Suprapubic skin (tissue), 4 donors: Measurements from ENCODE around the gene CFAP97D2. TPM values are rescaled to one million over a fixed set of nuclear protein-coding genes. Genes with fewer than 3 reads are reported as not detected.

Source experiments
- DNase-seq, 2 donors: peaks; one replicate each; pipeline ENCODE4 v3.0.0-alpha.2; 2019; ENCODE audit warnings: low spot score in 2 of 2
- H3K27ac ChIP-seq: fragments of 200-600 bp; sonication (generic); one replicate; pipeline ENCODE4 v1.5.1; 2019
- H3K27me3 ChIP-seq: fragments of 200-600 bp; sonication (generic); one replicate; pipeline ENCODE4 v1.5.1; 2019
- H3K36me3 ChIP-seq: fragments of 200-600 bp; sonication (generic); one replicate; pipeline ENCODE4 v1.5.1; 2019
- H3K4me1 ChIP-seq: fragments of 200-600 bp; sonication (generic); one replicate; pipeline ENCODE4 v1.5.1; 2019
- H3K4me3 ChIP-seq: fragments of 200-600 bp; sonication (generic); one replicate; pipeline ENCODE4 v1.5.1; 2019; ENCODE audit warnings: mild to moderate bottlenecking
- H3K9me3 ChIP-seq: fragments of 200-600 bp; sonication (generic); one replicate; pipeline ENCODE4 v1.5.1; 2019
- EP300 ChIP-seq: sonication (generic); formaldehyde crosslinking; IDR thresholded peaks from one replicate; pipeline ENCODE4 v1.6.1; 2017; ENCODE audit warnings: antibody characterized with exemption
- POLR2A ChIP-seq, 2 donors: fragments of 450-650 bp; IDR thresholded peaks; one replicate each; pipeline ENCODE4 v1.6.1; 2017; ENCODE audit warnings: antibody characterized with exemption in 2 of 2, mild to moderate bottlenecking in 2 of 2, moderate library complexity in 2 of 2
- POLR2AphosphoS5 ChIP-seq, 3 donors: sonication (generic); formaldehyde crosslinking; IDR thresholded peaks; one replicate each; pipeline ENCODE4 v1.6.1; 2017; ENCODE audit warnings: antibody characterized with exemption in 3 of 3
- WGBS: methylation state at CpG from one replicate; pipeline ENCODE4 v1.1.5; 2018; 5-methylcytosine and 5-hydroxymethylcytosine counted together
- total RNA-seq, 4 donors: library from RNA; depleted of rRNA; stranded (reverse); fragments of >200 nt; gene quantifications; one replicate each; pipeline ENCODE4 v1.1.0, GENCODE V29; 2016
- TF ChIP-seq, protein P1 (sequence below), 2 donors: fragments of 200-600 bp in 1 of 2; fragments of 450-650 bp in 1 of 2; sonication (generic) in 1 of 2; IDR thresholded peaks; one replicate each; pipeline ENCODE4 v1.5.1; 2016 to 2019; ENCODE audit warnings: antibody characterized with exemption in 2 of 2, mild to moderate bottlenecking in 1 of 2, moderate library complexity in 1 of 2

Gene CFAP97D2
- total RNA-seq, 4 donors from 2014 or later: not detected

- TF ChIP-seq POLR2AphosphoS5 (IDR thresholded peaks at IDR 0.05) (no peak), POLR2A (IDR thresholded peaks at IDR 0.05) (no peak), EP300 (no peak)
- TF ChIP-seq, protein P1, sequence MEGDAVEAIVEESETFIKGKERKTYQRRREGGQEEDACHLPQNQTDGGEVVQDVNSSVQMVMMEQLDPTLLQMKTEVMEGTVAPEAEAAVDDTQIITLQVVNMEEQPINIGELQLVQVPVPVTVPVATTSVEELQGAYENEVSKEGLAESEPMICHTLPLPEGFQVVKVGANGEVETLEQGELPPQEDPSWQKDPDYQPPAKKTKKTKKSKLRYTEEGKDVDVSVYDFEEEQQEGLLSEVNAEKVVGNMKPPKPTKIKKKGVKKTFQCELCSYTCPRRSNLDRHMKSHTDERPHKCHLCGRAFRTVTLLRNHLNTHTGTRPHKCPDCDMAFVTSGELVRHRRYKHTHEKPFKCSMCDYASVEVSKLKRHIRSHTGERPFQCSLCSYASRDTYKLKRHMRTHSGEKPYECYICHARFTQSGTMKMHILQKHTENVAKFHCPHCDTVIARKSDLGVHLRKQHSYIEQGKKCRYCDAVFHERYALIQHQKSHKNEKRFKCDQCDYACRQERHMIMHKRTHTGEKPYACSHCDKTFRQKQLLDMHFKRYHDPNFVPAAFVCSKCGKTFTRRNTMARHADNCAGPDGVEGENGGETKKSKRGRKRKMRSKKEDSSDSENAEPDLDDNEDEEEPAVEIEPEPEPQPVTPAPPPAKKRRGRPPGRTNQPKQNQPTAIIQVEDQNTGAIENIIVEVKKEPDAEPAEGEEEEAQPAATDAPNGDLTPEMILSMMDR (IDR thresholded peaks at IDR 0.05): no peak
- H3K36me3 ChIP-seq: no peaks in the 10 kb centered on the region
- WGBS: 45% methylated on average over 4 of the region's 4 CpGs
These were observed 24.5 kb downstream of the CFAP97D2 start for GRCh38 chr13:114203536-114203935.

DNA sequence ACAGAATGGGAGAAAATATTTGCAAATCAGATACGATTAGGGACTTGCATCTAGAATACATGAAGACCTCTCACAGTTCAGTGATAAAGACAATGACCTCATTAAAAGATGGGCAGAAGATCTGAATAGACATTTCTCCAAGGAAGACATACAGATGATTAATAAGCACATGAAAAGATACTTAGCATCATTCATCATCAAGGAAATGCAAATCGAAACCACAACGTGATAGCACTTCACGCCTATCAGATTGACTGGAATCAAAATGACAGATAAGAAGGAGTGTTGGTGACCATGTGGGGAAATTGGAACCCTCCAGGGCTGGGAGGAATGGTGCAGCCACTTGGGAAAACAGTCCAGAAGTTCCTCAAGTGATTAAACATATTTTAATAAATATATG is 25.8 kb downstream of the CFAP97D2 start:
- WGBS: 69% methylated on average over 4 of the region's 4 CpGs
- H3K36me3 ChIP-seq: no peaks in the 10 kb centered on the region
- DNase-seq: no peak
- H3K4me3 ChIP-seq: no peak overlapping the region
- no peak overlapping the region for H3K27ac ChIP-seq
- peaks cover 3% of the 10 kb centered on the region for H3K9me3 ChIP-seq
- H3K4me1 ChIP-seq: no peaks in the 10 kb centered on the region
- no peak for TF ChIP-seq EP300
- no peak for TF ChIP-seq POLR2A (IDR thresholded peaks at IDR 0.05)
- TF ChIP-seq POLR2AphosphoS5 (IDR thresholded peaks at IDR 0.05): no peak
- TF ChIP-seq, protein P1 (IDR thresholded peaks at IDR 0.05): no peak
- H3K27me3 ChIP-seq: peaks cover 14% of the 10 kb centered on the region

More at GRCh38 chr13:114203536-114203935, 24.5 kb downstream of the CFAP97D2 start:
- Histone ChIP-seq H3K4me1 (no peaks in the 10 kb centered on the region), H3K27me3 (peaks cover 20% of the 10 kb centered on the region), H3K27ac (no peak overlapping the region), H3K4me3 (no peak overlapping the region), H3K9me3 (peaks cover 3% of the 10 kb centered on the region)
- no peak for DNase-seq

DNA sequence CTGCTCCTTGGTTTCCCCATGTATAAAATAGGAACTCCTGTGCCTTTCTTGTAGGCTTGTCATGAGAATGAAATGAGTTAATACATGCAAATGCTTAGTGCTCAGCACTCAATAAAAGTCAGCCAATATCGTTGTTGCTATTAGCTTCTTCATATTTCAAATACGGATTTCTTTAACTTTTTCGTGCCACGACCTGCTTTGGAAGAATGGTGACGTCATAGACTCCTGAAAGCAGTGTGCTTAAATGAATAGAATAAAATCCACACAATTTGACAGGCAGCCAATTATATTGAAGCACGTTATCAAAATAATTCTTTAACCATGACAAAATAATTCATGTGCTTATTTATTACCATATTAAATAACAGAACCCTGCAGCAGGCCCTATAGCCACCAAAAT is 29.1 kb downstream of the CFAP97D2 start:
- TF ChIP-seq, protein P1 (IDR thresholded peaks at IDR 0.05): no peak
- TF ChIP-seq POLR2AphosphoS5 (IDR thresholded peaks at IDR 0.05) (no peak), POLR2A (IDR thresholded peaks at IDR 0.05) (no peak), EP300 (no peak)
- WGBS: 38% methylated on average over 6 of the region's 6 CpGs
- Histone ChIP-seq H3K27me3 (peaks cover 8% of the 10 kb centered on the region), H3K4me3 (no peak overlapping the region), H3K36me3 (no peaks in the 10 kb centered on the region), H3K4me1 (no peaks in the 10 kb centered on the region), H3K9me3 (peaks cover 3% of the 10 kb centered on the region), H3K27ac (no peak overlapping the region)
- no peak for DNase-seq

DNA sequence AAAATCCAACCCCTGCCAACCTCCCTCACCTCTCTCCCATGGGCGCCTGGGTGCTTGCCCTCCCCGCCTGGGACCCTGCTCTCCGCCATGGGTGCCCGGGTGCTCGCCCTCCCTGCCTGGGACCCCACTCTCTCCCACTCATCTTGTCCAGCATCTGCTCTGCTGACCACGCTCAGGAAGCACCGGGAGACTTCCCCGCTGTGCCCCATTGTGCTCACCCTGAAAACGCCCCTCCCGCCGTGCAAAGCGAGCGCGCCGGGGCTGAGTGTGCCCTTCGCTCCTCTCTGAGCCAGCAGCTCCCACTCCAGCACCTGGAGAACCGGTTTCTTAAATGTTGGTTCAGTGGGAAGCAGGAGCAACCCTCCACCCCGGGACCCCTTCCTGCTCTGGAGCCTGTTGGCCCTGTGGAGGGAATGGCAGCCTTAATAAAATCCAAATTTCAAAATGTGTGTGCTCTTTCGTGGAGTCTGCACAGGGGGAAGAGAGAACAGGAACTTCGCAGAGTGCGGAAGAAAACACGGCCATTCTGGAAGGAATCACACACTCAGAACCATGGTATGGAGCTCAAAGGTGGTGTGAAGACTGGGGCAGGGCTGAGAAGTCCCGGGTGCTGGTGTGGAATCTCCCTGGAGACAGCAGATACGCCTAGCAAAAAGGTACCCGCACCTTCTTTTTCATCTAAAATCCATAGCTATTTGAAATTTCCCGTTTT is 32.5 kb downstream of the CFAP97D2 start:
- H3K36me3 ChIP-seq: no peaks in the 10 kb centered on the region
- no peak for TF ChIP-seq POLR2AphosphoS5 (IDR thresholded peaks at IDR 0.05)
- TF ChIP-seq EP300: no peak
- no peak for TF ChIP-seq POLR2A (IDR thresholded peaks at IDR 0.05)
- TF ChIP-seq, protein P1 (IDR thresholded peaks at IDR 0.05): no peak
- WGBS: 67% methylated on average over 26 of the region's 26 CpGs
- no peak overlapping the region for H3K4me3 ChIP-seq
- peaks cover 3% of the 10 kb centered on the region for H3K9me3 ChIP-seq
- H3K4me1 ChIP-seq: no peaks in the 10 kb centered on the region
- peaks cover 18% of the 10 kb centered on the region for H3K27me3 ChIP-seq
- no peak for DNase-seq
- no peak overlapping the region for H3K27ac ChIP-seq

- no peak for DNase-seq
- peaks cover 18% of the 10 kb centered on the region for H3K27me3 ChIP-seq
- no peaks in the 10 kb centered on the region for H3K4me1 ChIP-seq
- H3K27ac ChIP-seq: no peak overlapping the region
- peaks cover 3% of the 10 kb centered on the region for H3K9me3 ChIP-seq
- WGBS: 67% methylated on average over 6 of the region's 6 CpGs
- H3K36me3 ChIP-seq: no peaks in the 10 kb centered on the region
- TF ChIP-seq, protein P1 (IDR thresholded peaks at IDR 0.05): no peak
- TF ChIP-seq EP300 (no peak), POLR2A (IDR thresholded peaks at IDR 0.05) (no peak), POLR2AphosphoS5 (IDR thresholded peaks at IDR 0.05) (no peak)
- H3K4me3 ChIP-seq: no peak overlapping the region
These were observed 33.1 kb downstream of the CFAP97D2 start for GRCh38 chr13:114212158-114212495.
